GM23248 (cell line): Measurements from ENCODE around the gene INO80C. TPM values are rescaled to one million over a fixed set of nuclear protein-coding genes. Genes with fewer than 3 reads are reported as not detected.

Source experiments
- DNase-seq: peaks from one replicate; pipeline ENCODE4 v3.0.0-alpha.2; 2015
- H2AFZ ChIP-seq: fragments of 200-600 bp; sonication (generic); 2 replicates; pipeline ENCODE4 v1.6.1; 2016; ENCODE audit warnings: antibody characterized with exemption
- H3F3A ChIP-seq: fragments of 200-600 bp; sonication (generic); 2 replicates; pipeline ENCODE4 v1.6.1; 2016; ENCODE audit warnings: mild to moderate bottlenecking, antibody characterized with exemption, mixed run types; ENCODE audit not compliant: insufficient read depth
- H3K27ac ChIP-seq: fragments of 200-600 bp; sonication (generic); 2 replicates; pipeline ENCODE4 v1.5.1; 2016; ENCODE audit warnings: mild to moderate bottlenecking
- H3K27me3 ChIP-seq: fragments of 200-600 bp; sonication (generic); replicated peaks from 2 replicates; pipeline ENCODE4 v1.6.1; 2016; ENCODE audit warnings: mild to moderate bottlenecking; ENCODE audit not compliant: insufficient read depth
- H3K36me3 ChIP-seq: fragments of 200-600 bp; sonication (generic); 2 replicates; pipeline ENCODE4 v1.6.1; 2016; ENCODE audit warnings: low read depth, mild to moderate bottlenecking
- H3K4me1 ChIP-seq: fragments of 200-600 bp; sonication (generic); 2 replicates; pipeline ENCODE4 v1.6.1; 2016; ENCODE audit warnings: mild to moderate bottlenecking; ENCODE audit not compliant: insufficient read depth
- H3K4me2 ChIP-seq: fragments of 200-600 bp; sonication (generic); one replicate; pipeline ENCODE4 v1.6.1; 2016; ENCODE audit warnings: mild to moderate bottlenecking; ENCODE audit not compliant: unreplicated experiment
- H3K4me3 ChIP-seq: fragments of 200-600 bp; sonication (generic); 2 replicates; pipeline ENCODE4 v1.5.1; 2016; ENCODE audit warnings: mild to moderate bottlenecking
- H3K79me2 ChIP-seq: fragments of 200-600 bp; sonication (generic); 2 replicates; pipeline ENCODE4 v1.6.1; 2016; ENCODE audit warnings: mild to moderate bottlenecking; ENCODE audit not compliant: insufficient read depth
- H3K9ac ChIP-seq: fragments of 200-600 bp; sonication (generic); 2 replicates; pipeline ENCODE4 v1.6.1; 2016; ENCODE audit warnings: mild to moderate bottlenecking
- H3K9me2 ChIP-seq: fragments of 200-600 bp; sonication (generic); 2 replicates; pipeline ENCODE4 v1.6.1; 2016; ENCODE audit warnings: mixed run types, mild to moderate bottlenecking, moderate library complexity; ENCODE audit not compliant: insufficient read depth
- H3K9me3 ChIP-seq: fragments of 200-600 bp; sonication (generic); one replicate; pipeline ENCODE4 v1.6.1; 2017; ENCODE audit warnings: low read depth
- H4K20me1 ChIP-seq: fragments of 200-600 bp; sonication (generic); 2 replicates; pipeline ENCODE4 v1.6.0; 2016; ENCODE audit not compliant: insufficient read depth
- EZH2 ChIP-seq: fragments of 200-600 bp; sonication (generic); IDR thresholded peaks from 2 replicates; pipeline ENCODE4 v1.6.1; 2018; ENCODE audit warnings: antibody characterized with exemption, mild to moderate bottlenecking; ENCODE audit not compliant: insufficient read depth, poor library complexity, severe bottlenecking
- EZH2phosphoT487 ChIP-seq: fragments of 200-600 bp; sonication (generic); IDR thresholded peaks from 2 replicates; pipeline ENCODE4 v1.6.1; 2018; ENCODE audit warnings: antibody characterized with exemption, moderate library complexity, mild to moderate bottlenecking, low read depth; ENCODE audit not compliant: insufficient read depth
- WGBS, 2 experiments: methylation state at CpG; one replicate each; pipeline ENCODE4 v1.1.6; 2015 to 2017; ENCODE audit warnings: low lambda C conversion rate in 2 of 2, low coverage in 1 of 2; ENCODE audit errors: missing lambda C conversion rate in 2 of 2; 5-methylcytosine and 5-hydroxymethylcytosine counted together
- in situ Hi-C: fragments of 300-500 bp; cut with MboI; formaldehyde crosslinking; loops from 2 replicates; pipeline ENCODE4 v1.15.0; 2020
- polyA plus RNA-seq: library from polyadenylated mRNA; unstranded; fragments of >200 nt; fragmentation: Nextera tagmentation; extraction: Ambion mirVana; gene quantifications from 2 replicates; pipeline ENCODE4 v1.2.1, GENCODE V29; 2016
- total RNA-seq: library from RNA; depleted of rRNA; stranded (reverse); fragments of >200 nt; shearing (Covaris generic); gene quantifications from 2 replicates; pipeline ENCODE4 v1.2.3, GENCODE V29; 2014

INO80C gene
- total and polyA plus RNA-seq, 2 experiments from 2014 or later: 0.97 to 9.4 TPM

- Histone ChIP-seq H3K9me2 (no peaks in the 10 kb centered on the region), H3K4me2 (no peak overlapping the region), H3K9me3 (no peaks in the 10 kb centered on the region), H3K4me3 (no peak overlapping the region), H2AFZ (no peak overlapping the region), H3K9ac (no peak overlapping the region), H3K4me1 (no peaks in the 10 kb centered on the region), H3K79me2 (no peaks in the 10 kb centered on the region), H3F3A (no peaks in the 10 kb centered on the region), H3K27me3 (no peaks in the 10 kb centered on the region), H3K36me3 (no peaks in the 10 kb centered on the region), H4K20me1 (no peaks in the 10 kb centered on the region), H3K27ac (no peak overlapping the region)
- no peak for DNase-seq
- in situ Hi-C loops: no loop called here
- WGBS, 2 experiments: 87 to 89% methylated on average over 11 of the region's 11 CpGs
- no peak for TF ChIP-seq EZH2
- no peak for TF ChIP-seq EZH2phosphoT487
Measured at GRCh38 chr18:35466815-35467623, 30.7 kb downstream of the INO80C start.

GRCh38 chr18:35466334-35466733 lies 31.4 kb downstream of the INO80C start:
- WGBS, 2 experiments: 91 to 93% methylated on average over 6 of the region's 6 CpGs
- Histone ChIP-seq H3K4me3 (no peak overlapping the region), H3K4me1 (no peaks in the 10 kb centered on the region), H2AFZ (no peak overlapping the region), H3K27ac (no peak overlapping the region), H4K20me1 (no peaks in the 10 kb centered on the region), H3K79me2 (no peaks in the 10 kb centered on the region), H3F3A (no peaks in the 10 kb centered on the region), H3K9me2 (no peaks in the 10 kb centered on the region), H3K36me3 (no peaks in the 10 kb centered on the region), H3K27me3 (no peaks in the 10 kb centered on the region), H3K4me2 (no peak overlapping the region), H3K9me3 (no peaks in the 10 kb centered on the region), H3K9ac (no peak overlapping the region)
- TF ChIP-seq EZH2phosphoT487 (no peak), EZH2 (no peak)
- DNase-seq: no peak
- in situ Hi-C loops: no loop called here

- Histone ChIP-seq H3K4me3 (no peak overlapping the region), H3K9me2 (no peaks in the 10 kb centered on the region), H3K9ac (no peak overlapping the region), H3K27me3 (no peaks in the 10 kb centered on the region), H3K4me1 (peaks cover 6% of the 10 kb centered on the region), H3F3A (no peaks in the 10 kb centered on the region), H2AFZ (no peak overlapping the region), H3K9me3 (no peaks in the 10 kb centered on the region), H3K79me2 (no peaks in the 10 kb centered on the region), H4K20me1 (no peaks in the 10 kb centered on the region), H3K4me2 (no peak overlapping the region), H3K36me3 (no peaks in the 10 kb centered on the region), H3K27ac (no peak overlapping the region)
- in situ Hi-C loops: no loop called here
- TF ChIP-seq EZH2 (no peak), EZH2phosphoT487 (no peak)
- DNase-seq: no peak
- WGBS, 2 experiments: 95 to 100% methylated on average over 1 of the region's 1 CpG
Measured at GRCh38 chr18:35465329-35465728, 32.4 kb downstream of the INO80C start.

- WGBS, 2 experiments: 90 to 97% methylated on average over 2 of the region's 2 CpGs
- Histone ChIP-seq H3K79me2 (no peaks in the 10 kb centered on the region), H3K4me1 (peaks cover 6% of the 10 kb centered on the region), H3K4me2 (no peak overlapping the region), H3K9me2 (no peaks in the 10 kb centered on the region), H3K9me3 (no peaks in the 10 kb centered on the region), H4K20me1 (no peaks in the 10 kb centered on the region), H3K27ac (no peak overlapping the region), H3K36me3 (no peaks in the 10 kb centered on the region), H3F3A (no peaks in the 10 kb centered on the region), H2AFZ (no peak overlapping the region), H3K4me3 (no peak overlapping the region), H3K9ac (no peak overlapping the region), H3K27me3 (no peaks in the 10 kb centered on the region)
- TF ChIP-seq EZH2: no peak
- no peak for DNase-seq
- in situ Hi-C loops: no loop called here
Measured at GRCh38 chr18:35464831-35465279, 32.9 kb downstream of the INO80C start.
